Activated CD8-positive, alpha-beta memory T cell treated with anti-CD3 and anti-CD28 coated beads, Interleukin-2, amount 10 ng/mL, durations not matched to agents 7 days and 5 days (primary cell): ENCODE data around the gene ROBO1. TPM values are rescaled to one million over a fixed set of nuclear protein-coding genes. Genes with fewer than 3 reads are reported as not detected.

ENCODE experiments used
- ATAC-seq: fragments of 150-1000 bp; cut with Tn5 transposase; one replicate; pipeline ENCODE4 v1.10.0; 2021; ENCODE audit warnings: moderate library complexity
- CTCF ChIA-PET: fragments of 350-600 bp; sonication (Branson Sonifier 250); formaldehyde crosslinking; loops from one replicate; lab custom pipeline; 2021; ENCODE audit warnings: antibody characterized with exemption; lab: Charles Lee
- DNase-seq: peaks from one replicate; pipeline ENCODE4 v3.0.0-alpha.2; 2020
- H3K27ac Mint-ChIP-seq: one replicate; pipeline ENCODE4 v1.8.0; 2021; ENCODE audit warnings: mild to moderate bottlenecking, mixed read lengths
- H3K27me3 Mint-ChIP-seq: one replicate; pipeline ENCODE4 v1.8.0; 2021; ENCODE audit warnings: mixed read lengths
- H3K36me3 Mint-ChIP-seq: one replicate; pipeline ENCODE4 v1.8.0; 2021; ENCODE audit warnings: mild to moderate bottlenecking, mixed read lengths
- H3K4me1 Mint-ChIP-seq: one replicate; pipeline ENCODE4 v1.8.0; 2021; ENCODE audit warnings: mixed read lengths
- H3K4me3 Mint-ChIP-seq: one replicate; pipeline ENCODE4 v1.8.0; 2021; ENCODE audit warnings: mild to moderate bottlenecking, moderate library complexity, mixed read lengths
- H3K9me3 Mint-ChIP-seq: one replicate; pipeline ENCODE4 v1.8.0; 2022; ENCODE audit warnings: low read depth, mixed read lengths
- total RNA-seq, 2 experiments: library from RNA; stranded (reverse); gene quantifications; one replicate each; pipeline ENCODE4 v1.2.3, GENCODE V29; 2021

Gene ROBO1
- total RNA-seq, 2 experiments from 2014 or later: 0.32 to 0.87 TPM

DNA sequence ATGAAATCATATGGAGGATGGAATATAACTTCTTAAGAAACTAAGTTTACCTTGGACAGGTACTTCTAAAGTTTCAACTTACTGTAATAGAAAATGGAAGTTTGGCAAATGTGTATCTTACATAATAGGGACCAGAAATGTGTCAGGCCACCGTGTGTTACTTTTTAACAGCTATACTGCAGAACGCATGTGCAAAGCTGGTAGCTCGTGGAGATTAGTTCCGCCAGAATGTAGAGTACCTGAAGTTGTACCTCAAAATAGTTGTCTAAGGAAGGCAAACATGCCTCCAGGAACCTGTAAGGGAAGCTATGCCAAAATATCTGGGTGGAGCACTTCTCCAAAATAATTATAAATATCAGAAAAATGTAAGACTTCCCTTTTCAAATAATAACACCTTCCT lies 920.6 kb downstream of the ROBO1 start:
- no peaks in the 10 kb centered on the region for H3K9me3 Mint-ChIP-seq
- H3K27me3 Mint-ChIP-seq: no peaks in the 10 kb centered on the region
- no peak overlapping the region for H3K27ac Mint-ChIP-seq
- no peak overlapping the region for H3K4me3 Mint-ChIP-seq
- CTCF ChIA-PET: no interaction called here
- H3K4me1 Mint-ChIP-seq: no peaks in the 10 kb centered on the region
- no peak for DNase-seq
- ATAC-seq: no peak
- H3K36me3 Mint-ChIP-seq: no peaks in the 10 kb centered on the region

DNA sequence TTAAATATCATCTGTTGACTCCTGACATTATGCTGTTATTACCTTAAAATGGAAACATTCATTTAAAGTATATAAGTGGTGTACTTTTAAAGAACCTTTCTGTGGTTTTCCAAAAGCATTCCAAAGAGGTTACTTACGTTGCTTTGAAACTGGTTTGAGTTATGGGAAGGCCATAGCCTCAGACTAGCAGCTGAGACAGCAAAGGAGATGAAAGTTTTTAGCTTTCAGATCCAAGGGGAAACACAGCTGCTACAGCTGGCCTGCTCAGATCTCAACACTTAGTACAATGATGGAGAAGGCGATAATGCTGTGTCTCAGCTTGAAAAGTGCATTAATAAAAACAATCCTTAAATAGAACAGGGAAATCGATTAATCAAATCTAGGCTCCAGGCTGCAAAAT lies 921.1 kb downstream of the ROBO1 start:
- Mint-ChIP-seq H3K4me3 (no peak overlapping the region), H3K36me3 (no peaks in the 10 kb centered on the region), H3K4me1 (no peaks in the 10 kb centered on the region), H3K27me3 (no peaks in the 10 kb centered on the region), H3K27ac (no peak overlapping the region), H3K9me3 (no peaks in the 10 kb centered on the region)
- CTCF ChIA-PET: no interaction called here
- ATAC-seq (no peak), DNase-seq (no peak)

DNA sequence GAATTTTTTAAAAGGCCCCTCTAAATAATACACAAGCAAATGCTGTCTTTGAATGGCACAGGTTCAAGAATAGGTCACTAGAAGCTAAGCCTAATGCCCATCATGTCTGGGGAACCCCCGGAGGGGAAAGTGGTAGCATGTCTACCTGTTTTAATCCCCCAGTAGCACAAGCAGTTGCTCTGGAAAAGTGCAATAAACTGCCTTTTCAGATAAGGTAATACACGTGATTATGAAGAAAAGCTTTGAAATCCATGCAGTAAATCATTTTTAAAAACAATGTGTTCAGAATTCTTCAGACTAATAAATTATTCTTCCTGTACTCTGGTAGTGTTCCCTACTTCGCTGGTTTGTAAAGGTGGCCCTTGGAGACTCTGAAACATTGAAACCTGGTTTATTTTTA lies 922.2 kb downstream of the ROBO1 start:
- CTCF ChIA-PET: no interaction called here
- H3K9me3 Mint-ChIP-seq: no peaks in the 10 kb centered on the region
- H3K4me1 Mint-ChIP-seq: no peaks in the 10 kb centered on the region
- ATAC-seq (no peak), DNase-seq (no peak)
- H3K36me3 Mint-ChIP-seq: no peaks in the 10 kb centered on the region
- H3K4me3 Mint-ChIP-seq: no peak overlapping the region
- H3K27me3 Mint-ChIP-seq: no peaks in the 10 kb centered on the region
- no peak overlapping the region for H3K27ac Mint-ChIP-seq

DNA sequence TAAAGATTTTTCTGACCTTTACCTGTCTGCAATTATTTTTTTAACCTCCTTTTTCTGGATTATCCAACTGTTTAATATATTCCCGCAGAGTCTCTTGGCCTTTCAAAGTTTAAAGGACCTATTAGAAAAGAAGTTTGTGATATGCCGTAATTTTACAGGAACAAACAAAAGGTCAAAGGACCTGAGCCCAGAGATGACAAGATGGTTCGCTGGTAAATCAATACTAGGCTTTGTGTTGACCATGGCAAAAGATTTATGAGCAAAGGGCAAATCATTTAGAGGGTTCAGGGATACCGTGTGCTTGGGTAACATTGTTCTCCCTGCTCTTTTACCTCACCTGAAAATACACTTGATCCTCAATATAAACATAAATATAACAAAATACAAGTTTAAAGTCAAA lies 923.5 kb downstream of the ROBO1 start:
- H3K9me3 Mint-ChIP-seq: peaks cover 3% of the 10 kb centered on the region
- CTCF ChIA-PET: no interaction called here
- ATAC-seq (no peak), DNase-seq (no peak)
- no peak overlapping the region for H3K27ac Mint-ChIP-seq
- H3K4me3 Mint-ChIP-seq: no peak overlapping the region
- H3K4me1 Mint-ChIP-seq: no peaks in the 10 kb centered on the region
- H3K36me3 Mint-ChIP-seq: no peaks in the 10 kb centered on the region
- no peaks in the 10 kb centered on the region for H3K27me3 Mint-ChIP-seq

DNA sequence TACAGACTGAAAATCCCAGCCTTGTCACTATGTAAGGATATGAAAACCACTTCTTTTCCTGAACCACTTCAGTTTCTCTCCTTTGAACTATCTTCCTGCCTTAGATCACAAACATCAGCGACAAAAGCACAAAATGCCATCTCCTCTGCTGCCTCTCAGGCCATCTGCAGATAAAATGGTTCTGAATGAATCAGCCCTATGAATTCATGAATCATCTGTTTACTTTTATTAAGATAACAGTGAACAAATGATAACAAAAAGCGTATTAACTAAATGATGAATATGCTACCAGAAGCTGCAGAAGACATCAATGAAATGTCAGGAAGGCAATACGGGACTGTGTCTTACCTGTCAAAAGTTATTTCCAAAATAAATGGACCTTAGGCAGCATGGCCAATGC lies 928.1 kb downstream of the ROBO1 start:
- Mint-ChIP-seq H3K36me3 (no peaks in the 10 kb centered on the region), H3K4me3 (no peak overlapping the region), H3K27ac (no peak overlapping the region), H3K9me3 (peaks cover 3% of the 10 kb centered on the region), H3K4me1 (no peaks in the 10 kb centered on the region), H3K27me3 (no peaks in the 10 kb centered on the region)
- DNase-seq: no peak
- CTCF ChIA-PET: no interaction called here
- ATAC-seq: no peak

DNA sequence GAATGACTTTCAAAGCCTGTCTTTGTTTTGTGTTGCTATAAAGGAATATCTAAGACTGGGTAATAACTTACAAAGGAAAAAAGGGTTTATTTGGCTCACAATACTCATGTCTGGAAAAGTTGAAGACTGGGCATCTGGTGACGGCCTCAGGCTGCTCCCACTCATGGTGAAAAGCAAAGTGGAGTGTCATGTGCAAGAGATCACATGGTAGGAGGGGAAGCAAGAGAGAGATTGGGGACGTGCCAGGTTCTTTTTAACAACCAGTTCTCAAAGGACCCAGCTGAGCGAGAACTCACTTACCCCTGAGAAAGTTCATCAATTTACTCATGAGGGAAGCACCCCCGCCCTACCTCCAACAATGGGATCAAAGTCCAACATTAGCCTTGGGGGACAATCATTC lies 929.4 kb downstream of the ROBO1 start:
- H3K27me3 Mint-ChIP-seq: no peaks in the 10 kb centered on the region
- no peak overlapping the region for H3K4me3 Mint-ChIP-seq
- no peak for DNase-seq
- no peak for ATAC-seq
- H3K9me3 Mint-ChIP-seq: peaks cover 3% of the 10 kb centered on the region
- CTCF ChIA-PET: no interaction called here
- no peaks in the 10 kb centered on the region for H3K4me1 Mint-ChIP-seq
- H3K27ac Mint-ChIP-seq: no peak overlapping the region
- no peaks in the 10 kb centered on the region for H3K36me3 Mint-ChIP-seq

DNA sequence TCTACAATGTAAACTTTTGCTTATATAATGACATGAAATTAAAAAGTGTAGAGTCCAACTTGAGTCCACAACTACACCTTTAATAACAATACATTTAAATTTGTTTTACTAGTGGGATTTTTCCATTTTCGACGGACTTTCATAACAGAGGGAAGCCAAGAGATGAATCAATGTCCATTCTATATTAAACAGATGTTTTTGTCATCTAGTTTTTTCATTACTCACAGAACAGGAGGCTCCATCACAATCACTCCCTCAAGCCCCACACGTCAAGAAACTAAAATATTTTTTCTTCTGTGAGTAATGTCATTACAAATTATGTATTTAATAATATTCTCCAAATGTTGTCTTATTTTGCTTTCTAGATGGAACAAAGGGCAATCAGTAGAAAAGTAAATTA lies 932.9 kb downstream of the ROBO1 start:
- H3K27me3 Mint-ChIP-seq: no peaks in the 10 kb centered on the region
- DNase-seq: no peak
- no peak overlapping the region for H3K4me3 Mint-ChIP-seq
- CTCF ChIA-PET: no interaction called here
- H3K9me3 Mint-ChIP-seq: peaks cover 11% of the 10 kb centered on the region
- no peaks in the 10 kb centered on the region for H3K4me1 Mint-ChIP-seq
- no peak for ATAC-seq
- no peak overlapping the region for H3K27ac Mint-ChIP-seq
- no peaks in the 10 kb centered on the region for H3K36me3 Mint-ChIP-seq

DNA sequence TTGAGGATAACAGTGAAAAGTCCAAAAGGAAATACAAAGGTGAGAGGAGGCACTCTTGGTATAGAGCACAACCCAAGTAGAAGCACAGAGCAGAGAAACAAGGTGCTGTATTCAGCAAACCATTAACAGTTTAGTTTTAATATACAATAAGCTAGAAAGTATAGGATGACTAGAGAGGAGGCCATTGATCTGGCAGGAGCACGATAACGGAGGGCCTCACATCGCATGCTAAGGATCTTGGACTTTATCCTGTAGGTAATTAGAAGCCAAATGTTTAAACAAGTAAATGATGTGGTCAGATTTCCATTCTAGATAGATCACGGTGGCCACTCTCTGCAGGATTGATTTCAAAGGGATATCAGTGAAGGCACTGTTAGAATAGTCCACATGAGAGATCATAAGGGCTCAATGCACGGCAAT lies 935.0 kb downstream of the ROBO1 start:
- ATAC-seq (no peak), DNase-seq (no peak)
- no peaks in the 10 kb centered on the region for H3K4me1 Mint-ChIP-seq
- H3K4me3 Mint-ChIP-seq: no peak overlapping the region
- no peaks in the 10 kb centered on the region for H3K36me3 Mint-ChIP-seq
- H3K27ac Mint-ChIP-seq: no peak overlapping the region
- H3K9me3 Mint-ChIP-seq: peaks cover 11% of the 10 kb centered on the region
- H3K27me3 Mint-ChIP-seq: no peaks in the 10 kb centered on the region
- CTCF ChIA-PET: no interaction called here

DNA sequence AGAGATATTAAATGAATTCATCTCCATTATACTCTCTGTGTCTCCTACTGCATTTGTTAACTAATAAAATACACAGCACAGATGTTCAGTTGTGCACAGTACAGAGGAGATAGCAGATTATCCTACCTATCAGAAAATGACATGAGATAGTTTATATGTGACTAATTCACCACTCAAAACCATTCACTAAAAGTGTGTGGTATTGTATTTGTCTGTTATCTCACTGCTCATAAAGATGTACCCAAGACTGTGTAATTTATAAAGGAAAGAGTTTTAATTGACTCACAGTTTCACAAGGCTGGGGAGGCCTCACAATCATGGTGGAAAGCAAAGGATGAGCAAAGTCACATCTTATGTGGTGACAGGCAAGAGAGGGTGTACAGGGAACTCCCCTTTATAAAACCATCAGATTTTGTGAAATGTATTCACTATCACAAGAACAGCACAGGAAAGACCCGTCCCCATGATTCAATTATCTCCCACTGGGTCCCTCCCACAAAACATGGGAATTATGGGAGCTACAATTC lies 936.3 kb downstream of the ROBO1 start:
- Mint-ChIP-seq H3K36me3 (no peaks in the 10 kb centered on the region), H3K27ac (no peak overlapping the region), H3K9me3 (peaks cover 11% of the 10 kb centered on the region), H3K4me3 (no peak overlapping the region), H3K27me3 (no peaks in the 10 kb centered on the region), H3K4me1 (no peaks in the 10 kb centered on the region)
- CTCF ChIA-PET: no interaction called here
- DNase-seq: no peak
- ATAC-seq: no peak

DNA sequence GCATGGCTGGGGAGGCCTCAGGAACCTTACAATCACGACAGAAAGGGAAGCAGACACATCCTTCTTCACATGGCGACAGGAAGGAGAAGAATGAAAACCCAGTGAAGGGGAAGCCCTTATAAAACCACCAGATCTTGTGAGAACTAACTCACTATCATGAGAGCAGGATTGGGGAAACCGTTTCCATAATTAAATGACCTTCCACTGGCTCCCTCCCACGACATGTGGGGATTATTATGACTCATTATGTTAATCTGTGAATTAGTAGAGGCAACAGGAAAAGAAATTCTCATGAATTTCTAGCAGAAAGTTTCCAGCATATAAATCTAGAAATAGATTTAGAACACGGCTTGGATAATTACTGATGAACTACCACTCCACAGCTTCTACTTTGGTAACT lies 937.3 kb downstream of the ROBO1 start:
- H3K9me3 Mint-ChIP-seq: peaks cover 12% of the 10 kb centered on the region
- DNase-seq (no peak), ATAC-seq (no peak)
- H3K27ac Mint-ChIP-seq: no peak overlapping the region
- no peak overlapping the region for H3K4me3 Mint-ChIP-seq
- CTCF ChIA-PET: no interaction called here
- H3K36me3 Mint-ChIP-seq: no peaks in the 10 kb centered on the region
- H3K4me1 Mint-ChIP-seq: no peaks in the 10 kb centered on the region
- no peaks in the 10 kb centered on the region for H3K27me3 Mint-ChIP-seq

DNA sequence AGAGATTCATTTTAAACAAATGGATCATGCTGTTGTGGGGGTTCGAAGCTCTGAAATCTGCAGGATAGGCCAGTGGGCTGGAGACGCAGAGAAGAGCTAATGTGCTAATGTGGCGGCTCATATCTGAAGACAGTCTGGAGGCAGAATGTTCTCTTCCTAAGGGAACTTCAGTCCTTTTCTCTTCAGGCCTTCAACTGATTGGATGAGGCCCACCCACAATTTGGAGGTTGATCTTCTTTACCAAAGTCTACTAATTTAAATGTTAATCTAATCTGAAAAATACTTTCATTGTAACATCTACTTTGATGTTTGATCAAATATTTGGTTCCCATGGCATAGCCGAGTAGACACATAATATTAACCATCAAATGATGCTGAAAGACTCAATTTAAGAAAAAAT lies 940.2 kb downstream of the ROBO1 start:
- no peak for DNase-seq
- CTCF ChIA-PET: no interaction called here
- peaks cover 13% of the 10 kb centered on the region for H3K9me3 Mint-ChIP-seq

DNA sequence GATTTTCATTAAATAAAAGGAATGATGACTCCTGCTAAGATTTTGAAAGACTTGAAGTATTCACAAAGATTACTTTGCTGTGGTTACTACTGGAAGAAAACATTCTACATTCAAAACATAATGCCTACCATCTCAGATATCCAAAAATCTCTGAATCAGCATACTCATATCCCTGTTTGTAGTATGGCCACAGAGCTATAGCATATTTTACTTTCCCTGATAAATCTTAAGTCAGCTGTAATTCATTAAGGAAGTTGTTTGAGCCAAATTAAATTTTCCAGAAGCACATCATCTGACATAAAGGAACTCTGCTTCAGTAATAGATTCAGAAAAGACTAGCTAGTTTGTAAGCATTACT lies 942.0 kb downstream of the ROBO1 start:
- Mint-ChIP-seq H3K36me3 (no peaks in the 10 kb centered on the region), H3K9me3 (peaks cover 12% of the 10 kb centered on the region), H3K27me3 (no peaks in the 10 kb centered on the region), H3K4me3 (no peak overlapping the region), H3K4me1 (no peaks in the 10 kb centered on the region), H3K27ac (no peak overlapping the region)
- CTCF ChIA-PET: no interaction called here
- DNase-seq (no peak), ATAC-seq (no peak)

More for the DNA sequence above, 940.2 kb downstream of the ROBO1 start:
- no peaks in the 10 kb centered on the region for H3K27me3 Mint-ChIP-seq
- H3K36me3 Mint-ChIP-seq: no peaks in the 10 kb centered on the region
- H3K27ac Mint-ChIP-seq: no peak overlapping the region
- no peak overlapping the region for H3K4me3 Mint-ChIP-seq
- no peak for ATAC-seq
- H3K4me1 Mint-ChIP-seq: no peaks in the 10 kb centered on the region

DNA sequence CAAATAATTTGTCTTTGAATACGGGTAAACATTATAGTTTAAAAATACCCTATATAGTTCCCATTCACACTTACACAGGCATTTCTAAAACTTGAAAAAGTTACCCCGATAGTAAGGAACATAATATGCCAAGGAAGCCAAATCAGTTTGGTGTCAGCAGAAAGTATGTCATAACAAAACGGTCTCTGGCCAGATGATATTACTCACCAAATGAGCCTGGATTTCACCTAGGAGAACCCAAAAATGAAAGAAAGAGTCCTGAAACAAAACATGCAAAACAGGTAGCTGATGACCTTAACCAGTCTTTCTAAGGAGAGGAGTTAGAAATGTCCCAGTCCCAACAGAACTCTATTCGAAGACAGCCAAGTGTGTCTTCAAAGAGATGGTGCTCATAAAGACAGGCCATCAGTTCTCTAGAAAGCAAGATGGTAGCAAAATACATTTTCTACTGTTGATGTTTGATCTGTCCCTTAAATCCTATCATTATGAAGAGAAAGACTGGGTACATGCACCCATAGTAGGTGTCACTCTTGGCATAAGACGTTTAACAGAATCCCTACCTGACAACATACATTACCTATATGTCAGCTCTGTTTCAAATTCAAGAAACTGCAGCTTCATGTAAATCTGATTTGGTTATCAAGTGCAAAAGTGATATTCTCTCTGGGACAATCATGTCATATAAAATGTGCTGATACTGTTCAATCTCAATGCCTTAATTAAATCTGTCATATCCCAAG lies 942.5 kb downstream of the ROBO1 start:
- no peaks in the 10 kb centered on the region for H3K36me3 Mint-ChIP-seq
- no peaks in the 10 kb centered on the region for H3K27me3 Mint-ChIP-seq
- DNase-seq (no peak), ATAC-seq (no peak)
- H3K4me1 Mint-ChIP-seq: no peaks in the 10 kb centered on the region
- peaks cover 10% of the 10 kb centered on the region for H3K9me3 Mint-ChIP-seq
- no peak overlapping the region for H3K4me3 Mint-ChIP-seq
- no peak overlapping the region for H3K27ac Mint-ChIP-seq
- CTCF ChIA-PET: no interaction called here

DNA sequence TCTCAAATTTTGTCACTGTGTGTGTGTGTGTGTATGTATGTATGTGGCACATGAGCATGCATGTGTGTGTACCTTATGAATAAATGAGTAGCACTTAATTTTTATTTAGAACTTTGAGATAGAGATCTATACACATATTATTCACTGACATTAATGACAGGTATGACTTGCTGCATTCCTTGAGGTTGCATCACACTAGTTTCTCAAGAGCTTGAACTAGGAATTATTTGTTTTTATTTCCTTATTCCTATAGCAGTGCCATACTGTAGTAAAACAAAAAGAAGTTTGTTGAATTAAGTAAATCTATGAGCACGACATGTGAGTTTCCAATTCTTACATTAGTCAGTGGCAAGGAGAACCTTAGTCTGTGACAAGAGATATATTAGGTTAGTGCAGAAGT lies 943.9 kb downstream of the ROBO1 start:
- Mint-ChIP-seq H3K36me3 (no peaks in the 10 kb centered on the region), H3K27ac (no peak overlapping the region), H3K4me3 (no peak overlapping the region), H3K9me3 (peaks cover 7% of the 10 kb centered on the region), H3K27me3 (no peaks in the 10 kb centered on the region), H3K4me1 (no peaks in the 10 kb centered on the region)
- CTCF ChIA-PET: no interaction called here
- ATAC-seq: no peak
- no peak for DNase-seq
